ENCODE results near the gene OST4.

Gene OST4

GRCh38 chr2:27073782-27074181 is 2.3 kb upstream of the OST4 start:
- no peaks in the 10 kb centered on the region for H3K9me3 ChIP-seq (ENCODE audit: control insufficient read depth, low read depth, low read length)
- H3K27ac ChIP-seq (ENCODE audit: low read length), result no peak overlapping the region
- H3K27me3 ChIP-seq (ENCODE audit: control insufficient read depth, insufficient read depth, low read length), result no peaks in the 10 kb centered on the region
- peaks cover 10% of the 10 kb centered on the region for H3K36me3 ChIP-seq (ENCODE audit: control insufficient read depth, low read depth, low read length)
- no peak overlapping the region for H3K4me3 ChIP-seq (ENCODE audit: low read length)
- no peaks in the 10 kb centered on the region for H3K4me1 ChIP-seq (ENCODE audit: control insufficient read depth, low read depth, low read length)
- H3K9ac ChIP-seq (ENCODE audit: low read length), result no peak overlapping the region

- no peaks in the 10 kb centered on the region for H3K4me1 ChIP-seq (ENCODE audit: control insufficient read depth, low read depth, low read length)
Measured at GRCh38 chr2:27072920-27073319, 1.5 kb upstream of the OST4 start.

GRCh38 chr2:27071990-27072830 is 756 bp upstream of the OST4 start:
- peak overlapping the region; percentile 48 for H3K27ac ChIP-seq (ENCODE audit: low read length)
- no peaks in the 10 kb centered on the region for H3K4me1 ChIP-seq (ENCODE audit: control insufficient read depth, low read depth, low read length)
- no peaks in the 10 kb centered on the region for H3K9me3 ChIP-seq (ENCODE audit: control insufficient read depth, low read depth, low read length)
- peak overlapping the region; percentile 82 for H3K4me3 ChIP-seq (ENCODE audit: low read length)
- H3K27me3 ChIP-seq (ENCODE audit: control insufficient read depth, insufficient read depth, low read length), result no peaks in the 10 kb centered on the region
- peaks cover 19% of the 10 kb centered on the region for H3K36me3 ChIP-seq (ENCODE audit: control insufficient read depth, low read depth, low read length)
- peak overlapping the region; percentile 72 for H3K9ac ChIP-seq (ENCODE audit: low read length)

More at GRCh38 chr2:27072920-27073319, 1.5 kb upstream of the OST4 start:
- Histone ChIP-seq H3K27ac (ENCODE audit: low read length) (no peak overlapping the region), H3K4me3 (ENCODE audit: low read length) (peak overlapping the region; percentile 82), H3K9ac (ENCODE audit: low read length) (no peak overlapping the region), H3K27me3 (ENCODE audit: control insufficient read depth, insufficient read depth, low read length) (no peaks in the 10 kb centered on the region), H3K36me3 (ENCODE audit: control insufficient read depth, low read depth, low read length) (peaks cover 18% of the 10 kb centered on the region), H3K9me3 (ENCODE audit: control insufficient read depth, low read depth, low read length) (no peaks in the 10 kb centered on the region)

- Histone ChIP-seq H3K9ac (ENCODE audit: low read length) (peak overlapping the region; percentile 82), H3K4me3 (ENCODE audit: low read length) (peak overlapping the region; percentile 82), H3K27me3 (ENCODE audit: control insufficient read depth, insufficient read depth, low read length) (no peaks in the 10 kb centered on the region), H3K36me3 (ENCODE audit: control insufficient read depth, low read depth, low read length) (peaks cover 19% of the 10 kb centered on the region), H3K9me3 (ENCODE audit: control insufficient read depth, low read depth, low read length) (no peaks in the 10 kb centered on the region), H3K27ac (ENCODE audit: low read length) (no peak overlapping the region), H3K4me1 (ENCODE audit: control insufficient read depth, low read depth, low read length) (no peaks in the 10 kb centered on the region)
Measured at GRCh38 chr2:27070653-27071276, 689 bp downstream of the OST4 start.

GRCh38 chr2:27069961-27070618 is 1.4 kb downstream of the OST4 start:
- Histone ChIP-seq H3K36me3 (ENCODE audit: control insufficient read depth, low read depth, low read length) (peaks cover 20% of the 10 kb centered on the region), H3K27ac (ENCODE audit: low read length) (no peak overlapping the region), H3K9ac (ENCODE audit: low read length) (peak overlapping the region; percentile 82), H3K4me3 (ENCODE audit: low read length) (peak overlapping the region; percentile 82), H3K9me3 (ENCODE audit: control insufficient read depth, low read depth, low read length) (no peaks in the 10 kb centered on the region), H3K4me1 (ENCODE audit: control insufficient read depth, low read depth, low read length) (no peaks in the 10 kb centered on the region), H3K27me3 (ENCODE audit: control insufficient read depth, insufficient read depth, low read length) (no peaks in the 10 kb centered on the region)

- Histone ChIP-seq H3K27ac (ENCODE audit: low read length) (no peak overlapping the region), H3K9ac (ENCODE audit: low read length) (no peak overlapping the region), H3K4me3 (ENCODE audit: low read length) (no peak overlapping the region)
Measured at GRCh38 chr2:27069436-27069835, 2.0 kb downstream of the OST4 start.

GRCh38 chr2:27067385-27067784 is 4.1 kb downstream of the OST4 start:
- no peaks in the 10 kb centered on the region for H3K4me1 ChIP-seq (ENCODE audit: control insufficient read depth, low read depth, low read length)
- no peak overlapping the region for H3K27ac ChIP-seq (ENCODE audit: low read length)
- H3K9ac ChIP-seq (ENCODE audit: low read length), result no peak overlapping the region
- H3K36me3 ChIP-seq (ENCODE audit: control insufficient read depth, low read depth, low read length), result peaks cover 22% of the 10 kb centered on the region
- H3K4me3 ChIP-seq (ENCODE audit: low read length), result no peak overlapping the region
- no peaks in the 10 kb centered on the region for H3K27me3 ChIP-seq (ENCODE audit: control insufficient read depth, insufficient read depth, low read length)
- no peaks in the 10 kb centered on the region for H3K9me3 ChIP-seq (ENCODE audit: control insufficient read depth, low read depth, low read length)

More at GRCh38 chr2:27069436-27069835, 2.0 kb downstream of the OST4 start:
- Histone ChIP-seq H3K4me1 (ENCODE audit: control insufficient read depth, low read depth, low read length) (no peaks in the 10 kb centered on the region), H3K36me3 (ENCODE audit: control insufficient read depth, low read depth, low read length) (peaks cover 22% of the 10 kb centered on the region), H3K9me3 (ENCODE audit: control insufficient read depth, low read depth, low read length) (no peaks in the 10 kb centered on the region), H3K27me3 (ENCODE audit: control insufficient read depth, insufficient read depth, low read length) (no peaks in the 10 kb centered on the region)

- H3K27me3 ChIP-seq (ENCODE audit: control insufficient read depth, insufficient read depth, low read length), result no peaks in the 10 kb centered on the region
- no peak overlapping the region for H3K9ac ChIP-seq (ENCODE audit: low read length)
- H3K9me3 ChIP-seq (ENCODE audit: control insufficient read depth, low read depth, low read length), result no peaks in the 10 kb centered on the region
- H3K27ac ChIP-seq (ENCODE audit: low read length), result no peak overlapping the region
- no peak overlapping the region for H3K4me3 ChIP-seq (ENCODE audit: low read length)
- H3K36me3 ChIP-seq (ENCODE audit: control insufficient read depth, low read depth, low read length), result peaks cover 26% of the 10 kb centered on the region
- no peaks in the 10 kb centered on the region for H3K4me1 ChIP-seq (ENCODE audit: control insufficient read depth, low read depth, low read length)
Measured at GRCh38 chr2:27065128-27065527, 6.3 kb downstream of the OST4 start.

GRCh38 chr2:27060323-27060722 is 11.1 kb downstream of the OST4 start:
- no peak overlapping the region for H3K4me3 ChIP-seq (ENCODE audit: low read length)
- no peak overlapping the region for H3K9ac ChIP-seq (ENCODE audit: low read length)
- no peaks in the 10 kb centered on the region for H3K27me3 ChIP-seq (ENCODE audit: control insufficient read depth, insufficient read depth, low read length)
- no peaks in the 10 kb centered on the region for H3K9me3 ChIP-seq (ENCODE audit: control insufficient read depth, low read depth, low read length)
- no peaks in the 10 kb centered on the region for H3K4me1 ChIP-seq (ENCODE audit: control insufficient read depth, low read depth, low read length)
- peaks cover 41% of the 10 kb centered on the region for H3K36me3 ChIP-seq (ENCODE audit: control insufficient read depth, low read depth, low read length)
- H3K27ac ChIP-seq (ENCODE audit: low read length), result no peak overlapping the region

GRCh38 chr2:27059141-27059820 is 12.2 kb downstream of the OST4 start:
- Histone ChIP-seq H3K4me3 (ENCODE audit: low read length) (no peak overlapping the region), H3K9me3 (ENCODE audit: control insufficient read depth, low read depth, low read length) (no peaks in the 10 kb centered on the region), H3K4me1 (ENCODE audit: control insufficient read depth, low read depth, low read length) (no peaks in the 10 kb centered on the region), H3K9ac (ENCODE audit: low read length) (no peak overlapping the region), H3K27me3 (ENCODE audit: control insufficient read depth, insufficient read depth, low read length) (no peaks in the 10 kb centered on the region), H3K27ac (ENCODE audit: low read length) (no peak overlapping the region), H3K36me3 (ENCODE audit: control insufficient read depth, low read depth, low read length) (peaks cover 46% of the 10 kb centered on the region)

GRCh38 chr2:27058210-27058609 is 13.2 kb downstream of the OST4 start:
- Histone ChIP-seq H3K9me3 (ENCODE audit: control insufficient read depth, low read depth, low read length) (no peaks in the 10 kb centered on the region), H3K27me3 (ENCODE audit: control insufficient read depth, insufficient read depth, low read length) (no peaks in the 10 kb centered on the region), H3K9ac (ENCODE audit: low read length) (no peak overlapping the region), H3K4me1 (ENCODE audit: control insufficient read depth, low read depth, low read length) (no peaks in the 10 kb centered on the region), H3K4me3 (ENCODE audit: low read length) (no peak overlapping the region), H3K36me3 (ENCODE audit: control insufficient read depth, low read depth, low read length) (peaks cover 51% of the 10 kb centered on the region), H3K27ac (ENCODE audit: low read length) (no peak overlapping the region)

Measured in iPS-18a (cell line).